ENCODE measurements around the gene DENND5B.

Gene DENND5B

DNA sequence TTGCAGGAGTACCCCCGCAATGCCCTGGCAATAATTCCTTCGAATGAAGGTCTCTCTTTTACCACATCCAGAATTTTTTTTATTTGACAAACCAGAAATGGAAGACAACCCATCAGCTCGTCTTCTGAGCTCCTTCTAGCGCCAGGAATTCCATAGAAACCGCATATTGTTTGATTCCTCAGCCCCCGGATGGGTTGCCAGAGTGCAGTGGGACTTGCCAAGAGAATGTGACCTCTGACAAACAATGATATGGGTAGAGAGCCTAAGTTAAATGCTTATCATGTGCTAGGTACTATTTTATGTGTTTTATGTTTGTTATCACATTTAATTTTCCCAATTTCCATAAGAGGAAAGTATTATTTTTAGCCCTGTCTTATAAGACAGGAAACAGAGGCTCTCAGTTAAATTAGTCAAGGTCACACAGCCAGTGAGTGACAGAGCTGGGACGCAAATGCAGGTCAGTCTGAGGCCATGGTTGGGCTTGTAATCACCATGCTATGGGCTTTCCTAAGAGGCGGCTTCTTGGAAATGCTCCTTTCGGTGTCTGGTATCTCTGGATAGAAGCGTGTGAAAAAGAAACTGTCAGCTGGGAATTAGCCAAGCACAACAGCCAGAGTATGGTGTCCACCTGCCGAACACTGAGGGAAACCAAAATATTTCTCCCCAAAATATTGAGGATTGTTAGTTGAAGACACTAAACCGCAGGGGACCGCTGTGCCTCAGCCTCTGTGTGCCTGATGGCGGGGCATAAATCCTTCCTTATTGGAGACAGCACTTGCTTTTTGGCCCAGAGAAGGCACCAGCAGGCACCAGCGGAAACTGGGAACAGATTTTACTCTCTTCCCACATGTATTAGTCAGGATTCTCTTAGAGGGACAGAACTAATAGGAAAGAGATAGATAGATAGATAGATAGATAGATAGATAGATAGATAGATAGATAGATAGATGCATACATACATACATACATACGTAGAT, 39.1 kb upstream of the DENND5B start:
- Mint-ChIP-seq H3K36me3 (ENCODE audit: low read depth) (no peaks in the 10 kb centered on the region), H3K27me3 (ENCODE audit: low read depth) (peaks cover 10% of the 10 kb centered on the region), H3K9me3 (no peaks in the 10 kb centered on the region), H3K4me1 (peaks cover 41% of the 10 kb centered on the region), H3K4me3 (peak overlapping the region; percentile 11 to 25 (median 13)), H3K27ac (peak overlapping the region; percentile 20 to 87 (median 85))
- TF ChIP-seq, protein P1, sequence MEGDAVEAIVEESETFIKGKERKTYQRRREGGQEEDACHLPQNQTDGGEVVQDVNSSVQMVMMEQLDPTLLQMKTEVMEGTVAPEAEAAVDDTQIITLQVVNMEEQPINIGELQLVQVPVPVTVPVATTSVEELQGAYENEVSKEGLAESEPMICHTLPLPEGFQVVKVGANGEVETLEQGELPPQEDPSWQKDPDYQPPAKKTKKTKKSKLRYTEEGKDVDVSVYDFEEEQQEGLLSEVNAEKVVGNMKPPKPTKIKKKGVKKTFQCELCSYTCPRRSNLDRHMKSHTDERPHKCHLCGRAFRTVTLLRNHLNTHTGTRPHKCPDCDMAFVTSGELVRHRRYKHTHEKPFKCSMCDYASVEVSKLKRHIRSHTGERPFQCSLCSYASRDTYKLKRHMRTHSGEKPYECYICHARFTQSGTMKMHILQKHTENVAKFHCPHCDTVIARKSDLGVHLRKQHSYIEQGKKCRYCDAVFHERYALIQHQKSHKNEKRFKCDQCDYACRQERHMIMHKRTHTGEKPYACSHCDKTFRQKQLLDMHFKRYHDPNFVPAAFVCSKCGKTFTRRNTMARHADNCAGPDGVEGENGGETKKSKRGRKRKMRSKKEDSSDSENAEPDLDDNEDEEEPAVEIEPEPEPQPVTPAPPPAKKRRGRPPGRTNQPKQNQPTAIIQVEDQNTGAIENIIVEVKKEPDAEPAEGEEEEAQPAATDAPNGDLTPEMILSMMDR (IDR thresholded peaks at IDR 0.05; ENCODE audit: unreplicated experiment in 3 of 3) = no peak

DNA sequence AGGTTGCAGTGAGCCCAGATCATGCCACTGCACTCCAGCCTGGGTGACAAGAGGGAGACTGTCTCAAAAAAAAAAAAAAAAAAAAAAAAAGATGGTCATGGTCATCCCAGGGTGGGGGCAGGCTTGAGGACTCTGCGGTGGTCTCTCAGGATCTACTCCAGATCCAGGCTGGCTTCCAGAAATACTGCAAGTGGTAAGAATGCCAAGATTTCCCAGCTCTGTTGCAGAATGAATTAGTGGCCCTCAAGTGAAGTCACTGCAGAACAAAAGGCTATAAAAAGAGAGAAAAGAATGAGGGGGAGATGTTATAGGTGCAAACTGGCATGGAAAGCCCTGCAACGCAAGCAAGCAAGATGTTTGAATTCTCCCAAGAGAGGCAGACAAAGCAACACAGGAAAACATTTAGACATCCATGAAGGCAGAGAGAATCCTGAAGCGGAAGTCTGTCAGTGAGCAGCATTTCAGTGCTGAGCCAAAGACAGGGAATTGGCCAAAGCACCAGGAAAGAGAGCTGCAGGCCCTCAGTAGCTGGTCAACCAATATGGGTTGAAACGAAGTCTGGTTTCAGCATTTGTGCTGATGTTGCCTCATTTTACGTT, 36.6 kb upstream of the DENND5B start:
- TF ChIP-seq, protein P1 (IDR thresholded peaks at IDR 0.05; ENCODE audit: unreplicated experiment in 3 of 3) = no peak
- Mint-ChIP-seq H3K4me3 (peak overlapping the region in 1 of 3 experiments; percentile 45), H3K4me1 (peaks cover 41% of the 10 kb centered on the region), H3K27ac (peak overlapping the region; percentile 39 to 87 (median 86)), H3K36me3 (ENCODE audit: low read depth) (no peaks in the 10 kb centered on the region), H3K9me3 (no peaks in the 10 kb centered on the region), H3K27me3 (ENCODE audit: low read depth) (peaks cover 10% of the 10 kb centered on the region)

DNA sequence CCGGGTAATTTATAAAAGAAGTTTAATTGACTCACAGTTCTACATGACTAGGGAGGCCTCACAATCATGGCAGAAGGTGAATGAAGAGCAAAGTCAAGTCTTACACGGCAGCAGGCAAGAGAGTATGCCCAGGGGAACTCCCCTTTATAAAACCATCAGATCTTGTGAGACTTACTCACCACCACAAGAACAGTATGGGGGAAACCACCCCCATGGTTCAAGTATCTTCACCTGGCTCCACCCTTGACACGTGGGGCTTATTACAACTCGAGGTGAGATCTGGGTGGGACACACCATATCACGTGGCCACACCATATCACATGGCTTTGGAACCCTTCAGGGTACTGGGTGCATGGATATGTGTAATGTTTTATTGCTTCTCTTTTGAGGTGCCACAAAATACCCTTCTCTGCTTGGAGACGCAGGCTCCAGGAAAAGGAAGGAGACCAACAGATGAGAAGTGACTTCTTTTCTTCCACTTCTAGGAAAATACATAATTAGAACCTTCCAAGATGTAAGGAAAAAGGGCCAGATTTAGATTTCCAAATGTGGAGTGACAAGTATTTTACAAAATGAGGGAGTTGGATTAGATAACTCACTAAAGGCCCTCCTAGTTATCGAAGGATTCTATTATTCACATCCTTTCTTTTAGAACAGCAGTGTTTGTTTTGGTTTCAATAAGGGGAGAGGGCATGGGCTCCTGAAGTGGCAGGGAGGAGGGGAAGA, 35.5 kb upstream of the DENND5B start:
- Mint-ChIP-seq H3K27ac (peak overlapping the region in 2 of 3 experiments; percentile 19 to 75), H3K4me3 (no peak overlapping the region), H3K9me3 (no peaks in the 10 kb centered on the region), H3K36me3 (ENCODE audit: low read depth) (no peaks in the 10 kb centered on the region), H3K27me3 (ENCODE audit: low read depth) (peaks cover 4% of the 10 kb centered on the region), H3K4me1 (peaks cover 37% of the 10 kb centered on the region)
- TF ChIP-seq, protein P1 (IDR thresholded peaks at IDR 0.05; ENCODE audit: unreplicated experiment in 3 of 3) = no peak

DNA sequence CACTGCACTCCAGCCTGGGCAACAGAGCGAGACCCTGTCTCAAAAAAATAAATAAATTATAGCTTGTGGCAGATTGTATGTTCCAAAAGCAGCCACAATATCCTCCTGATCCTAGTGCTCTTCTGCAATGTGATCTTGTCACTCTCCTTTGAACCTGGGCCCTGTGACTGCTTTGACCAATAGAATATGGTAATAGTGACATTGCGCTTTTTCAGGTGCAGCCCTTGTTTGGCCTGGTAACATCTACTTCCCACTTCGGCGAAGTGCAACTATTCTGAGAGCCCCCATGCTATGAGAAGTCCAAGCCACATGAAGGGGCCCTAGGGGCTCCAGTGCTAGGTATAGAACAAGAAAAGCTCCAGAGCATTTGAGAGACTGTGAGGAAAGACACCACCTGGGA, 31.1 kb upstream of the DENND5B start:
- peaks cover 6% of the 10 kb centered on the region for H3K4me1 Mint-ChIP-seq
- H3K4me3 Mint-ChIP-seq = no peak overlapping the region
- peaks cover 4% of the 10 kb centered on the region for H3K27me3 Mint-ChIP-seq (ENCODE audit: low read depth)
- TF ChIP-seq, protein P1 (IDR thresholded peaks at IDR 0.05; ENCODE audit: unreplicated experiment in 3 of 3) = no peak
- H3K36me3 Mint-ChIP-seq (ENCODE audit: low read depth) = no peaks in the 10 kb centered on the region
- no peaks in the 10 kb centered on the region for H3K9me3 Mint-ChIP-seq
- H3K27ac Mint-ChIP-seq = no peak overlapping the region

DNA sequence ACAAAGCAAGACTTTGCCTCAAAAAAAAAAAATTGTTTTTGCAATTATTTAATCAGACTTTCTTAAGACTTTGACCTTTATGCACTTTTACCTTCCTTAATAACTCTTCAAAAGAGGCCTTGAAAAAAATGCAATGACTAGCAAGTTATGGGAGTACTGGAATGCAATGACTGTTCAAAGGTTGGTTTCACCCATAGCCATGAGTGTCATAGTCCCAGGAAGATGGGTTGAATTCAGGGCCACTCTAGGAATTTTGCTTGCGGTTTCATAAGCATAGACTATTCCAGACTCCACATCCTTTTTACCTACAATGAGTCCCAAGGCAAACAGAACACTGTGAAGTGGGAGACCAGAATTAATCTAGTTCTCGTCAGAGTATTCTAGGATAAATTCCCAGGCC, 29.4 kb upstream of the DENND5B start:
- no peaks in the 10 kb centered on the region for H3K9me3 Mint-ChIP-seq

More for the DNA sequence above, 29.4 kb upstream of the DENND5B start:
- H3K4me3 Mint-ChIP-seq = no peak overlapping the region
- no peaks in the 10 kb centered on the region for H3K27me3 Mint-ChIP-seq (ENCODE audit: low read depth)
- no peak overlapping the region for H3K27ac Mint-ChIP-seq
- no peaks in the 10 kb centered on the region for H3K4me1 Mint-ChIP-seq
- no peaks in the 10 kb centered on the region for H3K36me3 Mint-ChIP-seq (ENCODE audit: low read depth)
- TF ChIP-seq, protein P1 (IDR thresholded peaks at IDR 0.05; ENCODE audit: unreplicated experiment in 3 of 3) = no peak
